Vagina (tissue), 2 donors: Measurements from ENCODE around the gene SAPCD1. TPM values are rescaled to one million over a fixed set of nuclear protein-coding genes. Genes with fewer than 3 reads are reported as not detected.
"Not testable (repeated sequence)": the region's sequence is repeated elsewhere in the genome, so short reads cannot be mapped to it uniquely, and the experiment has no call there.

ENCODE experiments used
- DNase-seq, 2 donors: peaks; one replicate each; pipeline ENCODE4 v3.0.0-alpha.2; 2017; ENCODE audit errors: extremely low spot score in 2 of 2
- H3K27ac ChIP-seq: fragments of 200-600 bp; sonication (generic); one replicate; pipeline ENCODE4 v1.5.1; 2019
- H3K27me3 ChIP-seq: fragments of 200-600 bp; sonication (generic); one replicate; pipeline ENCODE4 v1.5.1; 2019
- H3K36me3 ChIP-seq, 2 donors: fragments of 200-600 bp; sonication (generic); one replicate each; pipeline ENCODE4 v1.5.1; 2017 to 2019
- H3K4me1 ChIP-seq: fragments of 200-600 bp; sonication (generic); one replicate; pipeline ENCODE4 v1.5.1; 2019
- H3K4me3 ChIP-seq, 2 donors: fragments of 200-600 bp; sonication (generic); 1 replicate in 1 of 2; 2 replicates in 1 of 2; pipeline ENCODE4 v1.5.1; 2016 to 2019
- H3K9me3 ChIP-seq: fragments of 200-600 bp; sonication (generic); one replicate; pipeline ENCODE4 v1.5.1; 2019
- POLR2A ChIP-seq, 2 donors: fragments of 450-650 bp; IDR thresholded peaks; one replicate each; pipeline ENCODE4 v1.6.1; 2017; ENCODE audit warnings: antibody characterized with exemption in 2 of 2, mild to moderate bottlenecking in 2 of 2, moderate library complexity in 2 of 2
- POLR2AphosphoS5 ChIP-seq, 2 donors: sonication (generic); formaldehyde crosslinking; IDR thresholded peaks; one replicate each; pipeline ENCODE4 v1.9.0; 2017; ENCODE audit warnings: antibody characterized with exemption in 2 of 2, mild to moderate bottlenecking in 2 of 2, low read depth in 1 of 2; ENCODE audit not compliant: insufficient read depth in 1 of 2
- intact Hi-C: fragments of 100-400 bp; cut with DNase I; formaldehyde crosslinking; loops from one replicate; pipeline ENCODE4 v1.15.1; 2023
- total RNA-seq: library from RNA; depleted of rRNA; stranded (reverse); fragments of >200 nt; gene quantifications from one replicate; pipeline ENCODE4 v1.2.3, GENCODE V29; 2016
- TF ChIP-seq, protein P1 (sequence below), 3 experiments: fragments of 450-650 bp in 2 of 3; fragments of 200-600 bp in 1 of 3; sonication (generic) in 1 of 3; IDR thresholded peaks; one replicate each; pipeline ENCODE4 v1.5.1; 2017 to 2019; ENCODE audit warnings: antibody characterized with exemption in 3 of 3, mild to moderate bottlenecking in 2 of 3, moderate library complexity in 2 of 3

The SAPCD1 gene
- total RNA-seq, 1 donor from 2014 or later, result not detected

DNA sequence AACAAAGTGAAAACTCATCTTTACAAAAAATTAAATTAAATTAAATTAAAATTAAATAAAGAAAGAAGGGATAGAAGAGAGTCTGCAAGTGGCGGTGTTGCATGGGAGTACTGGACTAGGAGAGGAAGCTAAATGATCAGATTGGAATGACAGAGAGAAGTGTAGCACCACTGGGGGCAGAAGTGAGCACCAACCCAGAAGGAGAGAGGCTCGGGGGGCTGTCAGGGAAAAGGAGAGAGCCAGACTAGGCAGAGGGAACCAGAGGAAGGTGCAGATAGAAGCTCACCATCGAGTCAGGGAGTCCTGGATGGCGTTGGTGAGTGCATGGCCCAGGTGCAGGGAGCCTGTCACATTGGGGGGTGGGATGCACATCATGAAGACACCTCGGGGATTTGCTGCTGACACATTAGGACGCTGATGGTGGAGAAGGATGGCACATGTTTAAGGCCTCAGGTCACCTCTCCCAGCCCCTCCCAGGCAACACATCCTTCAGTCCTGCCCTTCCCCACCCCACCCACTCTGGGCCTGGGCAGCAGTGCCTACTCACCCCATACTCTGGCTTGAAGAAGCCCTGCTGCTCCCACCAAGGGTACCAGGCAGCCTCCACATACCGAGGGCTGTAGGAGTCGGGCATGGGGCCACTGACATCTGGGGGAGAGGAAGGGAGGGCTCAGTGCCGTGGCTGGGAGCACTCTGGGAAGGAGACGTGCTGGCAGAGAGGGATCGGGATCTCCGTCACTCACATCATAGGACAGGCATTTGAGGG lies 29.1 kb downstream of the SAPCD1 start:
- Histone ChIP-seq H3K4me3 (no peak overlapping the region), H3K4me1 (peaks cover 24% of the 10 kb centered on the region), H3K9me3 (no peaks in the 10 kb centered on the region), H3K27me3 (no peaks in the 10 kb centered on the region), H3K36me3 (peaks cover 0 to 13% of the 10 kb centered on the region in 2 donors), H3K27ac (no peak overlapping the region)
- intact Hi-C loops, result loop anchor here (10.0 kb wide), 1 partner anchor 57 kb away; the partner anchor contains the start of gene CLIC1
- TF ChIP-seq POLR2AphosphoS5 (IDR thresholded peaks at IDR 0.05; ENCODE audit: insufficient read depth in 1 of 2, low read depth in 1 of 2), result no peak
- TF ChIP-seq POLR2A (IDR thresholded peaks at IDR 0.05), result no peak
- TF ChIP-seq, protein P1, sequence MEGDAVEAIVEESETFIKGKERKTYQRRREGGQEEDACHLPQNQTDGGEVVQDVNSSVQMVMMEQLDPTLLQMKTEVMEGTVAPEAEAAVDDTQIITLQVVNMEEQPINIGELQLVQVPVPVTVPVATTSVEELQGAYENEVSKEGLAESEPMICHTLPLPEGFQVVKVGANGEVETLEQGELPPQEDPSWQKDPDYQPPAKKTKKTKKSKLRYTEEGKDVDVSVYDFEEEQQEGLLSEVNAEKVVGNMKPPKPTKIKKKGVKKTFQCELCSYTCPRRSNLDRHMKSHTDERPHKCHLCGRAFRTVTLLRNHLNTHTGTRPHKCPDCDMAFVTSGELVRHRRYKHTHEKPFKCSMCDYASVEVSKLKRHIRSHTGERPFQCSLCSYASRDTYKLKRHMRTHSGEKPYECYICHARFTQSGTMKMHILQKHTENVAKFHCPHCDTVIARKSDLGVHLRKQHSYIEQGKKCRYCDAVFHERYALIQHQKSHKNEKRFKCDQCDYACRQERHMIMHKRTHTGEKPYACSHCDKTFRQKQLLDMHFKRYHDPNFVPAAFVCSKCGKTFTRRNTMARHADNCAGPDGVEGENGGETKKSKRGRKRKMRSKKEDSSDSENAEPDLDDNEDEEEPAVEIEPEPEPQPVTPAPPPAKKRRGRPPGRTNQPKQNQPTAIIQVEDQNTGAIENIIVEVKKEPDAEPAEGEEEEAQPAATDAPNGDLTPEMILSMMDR (IDR thresholded peaks at IDR 0.05), result peak in 2 of 3 experiments; percentile 25 to 34
- no peak for DNase-seq

DNA sequence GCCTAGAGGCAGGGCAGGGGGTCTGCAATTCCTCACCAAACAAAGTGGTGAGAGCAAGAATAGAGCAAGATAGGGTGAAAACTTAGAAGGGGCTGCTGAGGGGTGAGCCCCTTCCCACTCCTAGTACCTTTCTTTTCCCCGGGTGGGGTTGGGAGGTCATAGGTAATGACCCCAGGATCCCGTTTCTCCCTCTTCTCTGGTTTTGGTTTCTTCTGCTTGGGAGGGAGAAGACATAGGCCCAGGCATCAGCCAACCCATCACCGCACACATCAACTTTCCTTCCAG lies 29.6 kb downstream of the SAPCD1 start:
- Histone ChIP-seq H3K27ac (no peak overlapping the region), H3K9me3 (no peaks in the 10 kb centered on the region), H3K27me3 (no peaks in the 10 kb centered on the region), H3K36me3 (peaks cover 0 to 13% of the 10 kb centered on the region in 2 donors), H3K4me1 (peaks cover 26% of the 10 kb centered on the region), H3K4me3 (no peak overlapping the region)
- TF ChIP-seq POLR2A (IDR thresholded peaks at IDR 0.05) (no peak), POLR2AphosphoS5 (IDR thresholded peaks at IDR 0.05; ENCODE audit: insufficient read depth in 1 of 2, low read depth in 1 of 2) (no peak)
- TF ChIP-seq, protein P1 (IDR thresholded peaks at IDR 0.05), result no peak
- no peak for DNase-seq
- intact Hi-C loops, result loop anchor here (10.0 kb wide), 1 partner anchor 57 kb away; the partner anchor contains the start of gene CLIC1

DNA sequence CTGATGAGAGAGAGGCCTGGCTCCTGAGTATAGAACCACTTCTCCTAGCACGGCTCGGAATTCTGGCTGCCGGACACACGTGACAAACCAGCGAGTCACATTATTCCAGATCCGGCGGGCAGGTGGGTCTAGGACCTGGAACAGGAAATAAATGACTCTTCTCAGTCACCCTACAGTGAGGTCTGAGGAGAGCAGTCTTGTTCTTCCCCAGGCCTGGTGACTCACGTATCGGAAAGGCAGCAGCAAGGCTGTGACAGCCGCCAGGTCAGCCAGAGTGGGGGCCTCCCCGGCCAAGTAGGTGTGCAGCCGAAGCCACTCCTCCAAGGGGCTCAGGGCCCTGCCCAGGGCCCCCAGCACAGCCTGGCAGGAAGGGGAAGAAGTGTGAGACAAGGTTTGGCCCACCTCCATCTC lies 30.3 kb downstream of the SAPCD1 start:
- Histone ChIP-seq H3K27me3 (no peaks in the 10 kb centered on the region), H3K36me3 (peaks cover 0 to 13% of the 10 kb centered on the region in 2 donors), H3K4me1 (peaks cover 26% of the 10 kb centered on the region), H3K9me3 (no peaks in the 10 kb centered on the region), H3K27ac (no peak overlapping the region), H3K4me3 (no peak overlapping the region)
- TF ChIP-seq, protein P1 (IDR thresholded peaks at IDR 0.05), result no peak
- TF ChIP-seq POLR2A (IDR thresholded peaks at IDR 0.05) (no peak), POLR2AphosphoS5 (IDR thresholded peaks at IDR 0.05; ENCODE audit: insufficient read depth in 1 of 2, low read depth in 1 of 2) (no peak)
- DNase-seq, result no peak
- intact Hi-C loops, result loop anchor here (10.0 kb wide), 1 partner anchor 58 kb away; the partner anchor contains the start of gene CLIC1

DNA sequence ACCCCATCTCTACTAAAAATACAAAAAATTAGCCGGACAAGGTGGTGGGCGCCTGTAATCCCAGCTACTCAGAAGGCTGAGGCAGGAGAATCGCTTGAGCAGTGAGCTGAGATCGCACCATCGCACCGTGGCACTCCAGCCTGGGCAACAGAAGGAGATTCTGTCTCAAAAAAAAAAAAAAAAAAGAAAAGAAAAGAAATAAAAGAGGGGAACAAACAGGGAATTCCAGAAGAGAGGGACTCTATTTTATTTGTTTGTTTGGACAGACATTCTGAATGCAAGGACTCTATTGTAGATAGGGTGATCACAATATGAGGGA lies 31.4 kb downstream of the SAPCD1 start:
- Histone ChIP-seq H3K36me3 (peaks cover 0 to 13% of the 10 kb centered on the region in 2 donors), H3K27ac (peak overlapping the region; percentile 97), H3K4me1 (peaks cover 26% of the 10 kb centered on the region)
- not testable (repeated sequence) for H3K9me3 ChIP-seq, DNase-seq, H3K27me3 ChIP-seq, H3K4me3 ChIP-seq
- intact Hi-C loops, result loop anchor here (10.0 kb wide), 1 partner anchor 59 kb away; the partner anchor contains the start of gene CLIC1

DNA sequence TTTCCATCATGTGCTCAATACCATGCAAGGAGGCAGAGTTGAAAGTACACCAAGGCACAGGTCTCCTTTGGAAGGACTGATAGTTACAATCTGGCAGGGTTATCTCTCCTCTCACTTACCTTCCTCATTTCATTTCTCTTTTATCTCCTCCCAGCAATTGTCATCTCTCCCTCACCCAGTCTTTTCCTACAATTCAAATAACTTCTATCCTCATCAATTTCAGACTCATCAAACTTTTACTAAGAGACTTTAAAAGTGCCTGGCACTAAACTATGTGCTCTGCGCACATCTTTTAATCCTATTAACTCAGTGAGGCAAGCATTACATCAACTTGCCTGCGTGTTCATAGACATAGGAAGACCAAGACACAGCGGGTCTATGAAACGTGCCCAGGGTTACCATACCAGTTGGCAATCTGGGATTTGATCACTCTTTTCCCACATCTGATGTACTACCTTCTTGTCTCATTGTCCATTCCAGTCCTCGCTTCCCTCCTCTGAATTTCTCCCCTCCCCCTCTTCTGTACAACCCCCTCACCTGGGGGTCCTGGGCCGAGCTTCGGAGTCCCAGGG lies 31.9 kb downstream of the SAPCD1 start:
- Histone ChIP-seq H3K4me1 (peaks cover 26% of the 10 kb centered on the region), H3K9me3 (no peaks in the 10 kb centered on the region), H3K27ac (peak overlapping the region; percentile 97), H3K36me3 (peaks cover 0 to 13% of the 10 kb centered on the region in 2 donors), H3K4me3 (peak overlapping the region; percentile 67 to 93), H3K27me3 (no peaks in the 10 kb centered on the region)
- TF ChIP-seq, protein P1 (IDR thresholded peaks at IDR 0.05), result no peak
- DNase-seq, result no peak
- intact Hi-C loops, result loop anchor here (10.0 kb wide), 1 partner anchor 60 kb away; the partner anchor contains the start of gene CLIC1
